ENCODE data around the gene NLN. TPM values are rescaled to one million over a fixed set of nuclear protein-coding genes. Genes with fewer than 3 reads are reported as not detected.

NLN gene
- total RNA-seq, 1 donor from 2014 or later, result 94.0 TPM

GRCh38 chr5:65854925-65855324, 132.9 kb downstream of the NLN start:
- H3K9me3 Mint-ChIP-seq (ENCODE audit: unreplicated experiment), result no peaks in the 10 kb centered on the region
- no peak overlapping the region for H3K27ac Mint-ChIP-seq (ENCODE audit: unreplicated experiment)
- H3K36me3 Mint-ChIP-seq (ENCODE audit: unreplicated experiment), result no peaks in the 10 kb centered on the region
- no peak for DNase-seq
- H3K27me3 Mint-ChIP-seq (ENCODE audit: unreplicated experiment), result peaks cover 5% of the 10 kb centered on the region
- H3K4me3 Mint-ChIP-seq (ENCODE audit: unreplicated experiment), result no peak overlapping the region
- no peak for TF ChIP-seq CTCF (IDR thresholded peaks at IDR 0.05; ENCODE audit: partially characterized antibody, unreplicated experiment)
- H3K4me1 Mint-ChIP-seq (ENCODE audit: low read depth, unreplicated experiment), result no peaks in the 10 kb centered on the region

GRCh38 chr5:65855766-65856315, 133.8 kb downstream of the NLN start:
- Mint-ChIP-seq H3K4me3 (ENCODE audit: unreplicated experiment) (no peak overlapping the region), H3K36me3 (ENCODE audit: unreplicated experiment) (no peaks in the 10 kb centered on the region), H3K27ac (ENCODE audit: unreplicated experiment) (no peak overlapping the region), H3K27me3 (ENCODE audit: unreplicated experiment) (peaks cover 5% of the 10 kb centered on the region), H3K9me3 (ENCODE audit: unreplicated experiment) (peaks cover 2% of the 10 kb centered on the region), H3K4me1 (ENCODE audit: low read depth, unreplicated experiment) (no peaks in the 10 kb centered on the region)
- TF ChIP-seq CTCF (IDR thresholded peaks at IDR 0.05; ENCODE audit: partially characterized antibody, unreplicated experiment), result no peak
- no peak for DNase-seq

- H3K4me1 Mint-ChIP-seq (ENCODE audit: low read depth, unreplicated experiment), result no peaks in the 10 kb centered on the region
- peaks cover 2% of the 10 kb centered on the region for H3K9me3 Mint-ChIP-seq (ENCODE audit: unreplicated experiment)
- no peaks in the 10 kb centered on the region for H3K36me3 Mint-ChIP-seq (ENCODE audit: unreplicated experiment)
- H3K27me3 Mint-ChIP-seq (ENCODE audit: unreplicated experiment), result peaks cover 5% of the 10 kb centered on the region
- no peak for TF ChIP-seq CTCF (IDR thresholded peaks at IDR 0.05; ENCODE audit: partially characterized antibody, unreplicated experiment)
- H3K4me3 Mint-ChIP-seq (ENCODE audit: unreplicated experiment), result no peak overlapping the region
- H3K27ac Mint-ChIP-seq (ENCODE audit: unreplicated experiment), result no peak overlapping the region
- no peak for DNase-seq
These were observed 134.5 kb downstream of the NLN start for GRCh38 chr5:65856520-65856919.

- TF ChIP-seq CTCF (IDR thresholded peaks at IDR 0.05; ENCODE audit: partially characterized antibody, unreplicated experiment), result no peak
- Mint-ChIP-seq H3K4me3 (ENCODE audit: unreplicated experiment) (no peak overlapping the region), H3K27me3 (ENCODE audit: unreplicated experiment) (peaks cover 2% of the 10 kb centered on the region), H3K36me3 (ENCODE audit: unreplicated experiment) (no peaks in the 10 kb centered on the region), H3K9me3 (ENCODE audit: unreplicated experiment) (peaks cover 2% of the 10 kb centered on the region), H3K4me1 (ENCODE audit: low read depth, unreplicated experiment) (no peaks in the 10 kb centered on the region), H3K27ac (ENCODE audit: unreplicated experiment) (no peak overlapping the region)
- DNase-seq, result no peak
These were observed 136.3 kb downstream of the NLN start for GRCh38 chr5:65858316-65858715.

GRCh38 chr5:65861830-65862241, 139.8 kb downstream of the NLN start:
- H3K36me3 Mint-ChIP-seq (ENCODE audit: unreplicated experiment), result no peaks in the 10 kb centered on the region
- DNase-seq, result no peak
- no peak overlapping the region for H3K27ac Mint-ChIP-seq (ENCODE audit: unreplicated experiment)
- H3K27me3 Mint-ChIP-seq (ENCODE audit: unreplicated experiment), result no peaks in the 10 kb centered on the region
- H3K4me3 Mint-ChIP-seq (ENCODE audit: unreplicated experiment), result no peak overlapping the region
- no peaks in the 10 kb centered on the region for H3K4me1 Mint-ChIP-seq (ENCODE audit: low read depth, unreplicated experiment)
- TF ChIP-seq CTCF (IDR thresholded peaks at IDR 0.05; ENCODE audit: partially characterized antibody, unreplicated experiment), result no peak
- H3K9me3 Mint-ChIP-seq (ENCODE audit: unreplicated experiment), result peaks cover 2% of the 10 kb centered on the region

Data from glutamatergic neuron (in vitro differentiated cells).